GM12878 (cell line): Measurements from ENCODE around the gene MBD3.

Experiments used
- ATF2 ChIP-seq: IDR thresholded peaks from 2 replicates; pipeline ENCODE4 v1.6.1; 2012; ENCODE audit warnings: low read length, inconsistent platforms
- ATF3 ChIP-seq: IDR thresholded peaks from 2 replicates; pipeline ENCODE4 v1.6.1; 2011; ENCODE audit warnings: low read depth, mild to moderate bottlenecking, low read length, moderate library complexity, borderline replicate concordance; ENCODE audit errors: extremely low read depth
- CTCF ChIP-seq, 3 experiments: IDR thresholded peaks in 2 of 3; conservative IDR thresholded peaks in 1 of 3; 2 replicates each; pipeline ENCODE4 v1.5.1; 2011; ENCODE audit warnings: low read depth in 3 of 3, low read length in 3 of 3, mild to moderate bottlenecking in 3 of 3, control low read depth in 2 of 3, moderate library complexity in 2 of 3, inconsistent platforms in 1 of 3, mixed read lengths in 1 of 3; ENCODE audit not compliant: control insufficient read depth in 2 of 3, insufficient read depth in 1 of 3; ENCODE audit errors: extremely low read depth in 1 of 3
- CUX1 ChIP-seq: IDR thresholded peaks from 2 replicates; pipeline ENCODE4 v1.6.1; 2012; ENCODE audit warnings: improper control_type of control experiment, low read depth, low read length; ENCODE audit not compliant: insufficient replicate concordance
- ETV6 ChIP-seq, 2 experiments: fragments of 450-650 bp in 1 of 2; IDR thresholded peaks in 1 of 2; conservative IDR thresholded peaks in 1 of 2; 2 replicates each; pipeline ENCODE4 v1.6.1; 2014; ENCODE audit warnings: antibody characterized with exemption in 1 of 2, borderline replicate concordance in 1 of 2, low read depth in 1 of 2, mild to moderate bottlenecking in 1 of 2, moderate library complexity in 1 of 2
- EZH2 ChIP-seq: IDR thresholded peaks from 2 replicates; pipeline ENCODE4 v1.6.1; 2012; ENCODE audit warnings: low read depth, mild to moderate bottlenecking, control low read depth, inconsistent platforms, low read length, borderline replicate concordance; ENCODE audit not compliant: control insufficient read depth
- FOS ChIP-seq: IDR thresholded peaks from 3 replicates; pipeline ENCODE4 v1.6.1; 2011; ENCODE audit warnings: borderline replicate concordance; ENCODE audit not compliant: insufficient read length; ENCODE audit errors: extremely low read depth
- KDM1A ChIP-seq: fragments of 200-600 bp; sonication (generic); IDR thresholded peaks from 2 replicates; pipeline ENCODE4 v1.6.1; 2016; ENCODE audit warnings: borderline replicate concordance
- RFX5 ChIP-seq: IDR thresholded peaks from 2 replicates; pipeline ENCODE4 v1.6.1; 2011; ENCODE audit warnings: low read depth, low read length, improper control_type of control experiment
- SP1 ChIP-seq: IDR thresholded peaks from one replicate; pipeline ENCODE4 v1.6.1; 2011; ENCODE audit warnings: low read depth, low read length

- TF ChIP-seq CTCF (IDR thresholded peaks at IDR 0.05 in 2 of 3, conservative IDR thresholded peaks at IDR 0.05 in 1 of 3; ENCODE audit: control insufficient read depth in 2 of 3, extremely low read depth in 1 of 3, insufficient read depth in 1 of 3, low read depth in 3 of 3, low read length in 3 of 3) (no peak), KDM1A (no peak), ETV6 (conservative IDR thresholded peaks at IDR 0.05 in 1 of 2, IDR thresholded peaks at IDR 0.05 in 1 of 2; ENCODE audit: borderline replicate concordance in 1 of 2, low read depth in 1 of 2) (no peak), FOS (no peak), SP1 (no peak), ATF2 (no peak), ATF3 (no peak), EZH2 (no peak), CUX1 (no peak), RFX5 (no peak)
Measured at GRCh38 chr19:1563251-1563650, 29.4 kb downstream of the MBD3 start.
